ENCODE data around the gene ADNP2. TPM values are rescaled to one million over a fixed set of nuclear protein-coding genes. Genes with fewer than 3 reads are reported as not detected.

ADNP2 gene
- total RNA-seq, 1 donor from 2014 or later: 31.0 TPM

DNA sequence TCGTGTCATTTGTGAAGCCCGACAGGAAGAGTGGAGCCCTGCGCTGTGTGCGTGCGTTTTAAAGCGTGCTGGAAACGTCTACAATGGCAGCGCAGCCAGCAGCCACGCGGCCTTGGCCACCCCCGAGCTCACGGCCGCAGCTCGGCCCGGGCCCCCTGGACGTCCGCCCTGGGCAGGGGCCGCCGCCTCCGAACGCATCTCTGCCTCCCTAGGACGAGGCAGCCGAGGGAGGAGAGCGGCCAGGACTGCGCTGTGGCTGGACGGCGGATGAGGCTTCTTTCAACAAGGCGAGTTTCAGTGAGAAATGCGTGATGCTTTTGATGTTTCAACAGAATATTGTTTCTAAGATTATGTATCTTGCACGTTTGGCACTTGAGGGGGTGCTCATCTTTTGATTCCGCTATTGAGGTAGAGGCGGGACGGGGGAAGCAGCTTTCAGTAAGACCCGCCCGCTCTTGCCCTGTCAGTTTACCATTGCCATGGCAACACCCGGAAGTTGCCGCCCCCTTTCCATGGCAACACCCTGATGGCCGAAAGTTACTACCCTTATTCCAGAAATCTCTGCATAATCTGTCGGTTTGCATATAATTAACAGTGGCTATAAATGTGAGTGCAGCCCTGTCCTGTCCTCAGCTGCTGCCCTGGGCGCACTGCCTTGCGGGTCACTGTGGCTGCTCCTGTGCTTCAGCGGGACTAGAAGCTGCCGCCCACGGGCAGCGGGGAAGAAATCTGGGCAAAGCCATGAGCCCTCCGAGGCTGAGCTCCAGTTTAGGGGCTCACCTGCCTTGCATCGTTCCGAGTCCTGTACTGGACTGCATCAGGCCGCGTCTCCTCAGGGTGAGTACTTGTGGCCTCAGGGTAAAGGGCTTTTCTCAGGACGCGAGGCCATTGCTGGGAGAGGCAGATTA, 38.6 kb downstream of the ADNP2 start:
- H3K36me3 Mint-ChIP-seq (ENCODE audit: unreplicated experiment): no peaks in the 10 kb centered on the region
- TF ChIP-seq, protein P1, sequence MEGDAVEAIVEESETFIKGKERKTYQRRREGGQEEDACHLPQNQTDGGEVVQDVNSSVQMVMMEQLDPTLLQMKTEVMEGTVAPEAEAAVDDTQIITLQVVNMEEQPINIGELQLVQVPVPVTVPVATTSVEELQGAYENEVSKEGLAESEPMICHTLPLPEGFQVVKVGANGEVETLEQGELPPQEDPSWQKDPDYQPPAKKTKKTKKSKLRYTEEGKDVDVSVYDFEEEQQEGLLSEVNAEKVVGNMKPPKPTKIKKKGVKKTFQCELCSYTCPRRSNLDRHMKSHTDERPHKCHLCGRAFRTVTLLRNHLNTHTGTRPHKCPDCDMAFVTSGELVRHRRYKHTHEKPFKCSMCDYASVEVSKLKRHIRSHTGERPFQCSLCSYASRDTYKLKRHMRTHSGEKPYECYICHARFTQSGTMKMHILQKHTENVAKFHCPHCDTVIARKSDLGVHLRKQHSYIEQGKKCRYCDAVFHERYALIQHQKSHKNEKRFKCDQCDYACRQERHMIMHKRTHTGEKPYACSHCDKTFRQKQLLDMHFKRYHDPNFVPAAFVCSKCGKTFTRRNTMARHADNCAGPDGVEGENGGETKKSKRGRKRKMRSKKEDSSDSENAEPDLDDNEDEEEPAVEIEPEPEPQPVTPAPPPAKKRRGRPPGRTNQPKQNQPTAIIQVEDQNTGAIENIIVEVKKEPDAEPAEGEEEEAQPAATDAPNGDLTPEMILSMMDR (IDR thresholded peaks at IDR 0.05; ENCODE audit: partially characterized antibody, unreplicated experiment): no peak
- DNase-seq: peak; percentile 76
- peak overlapping the region; percentile 45 for H3K27ac Mint-ChIP-seq (ENCODE audit: unreplicated experiment)
- H3K27me3 Mint-ChIP-seq (ENCODE audit: unreplicated experiment): peaks cover 9% of the 10 kb centered on the region
- peaks cover 10% of the 10 kb centered on the region for H3K9me3 Mint-ChIP-seq (ENCODE audit: unreplicated experiment)
- peak overlapping the region; percentile 85 for H3K4me3 Mint-ChIP-seq (ENCODE audit: unreplicated experiment)
- peaks cover 12% of the 10 kb centered on the region for H3K4me1 Mint-ChIP-seq (ENCODE audit: low read depth, unreplicated experiment)

GRCh38 chr18:80148326-80149199, 39.5 kb downstream of the ADNP2 start:
- Mint-ChIP-seq H3K4me3 (ENCODE audit: unreplicated experiment) (peak overlapping the region; percentile 85), H3K4me1 (ENCODE audit: low read depth, unreplicated experiment) (peaks cover 12% of the 10 kb centered on the region), H3K36me3 (ENCODE audit: unreplicated experiment) (no peaks in the 10 kb centered on the region), H3K27me3 (ENCODE audit: unreplicated experiment) (peaks cover 9% of the 10 kb centered on the region), H3K9me3 (ENCODE audit: unreplicated experiment) (peaks cover 10% of the 10 kb centered on the region), H3K27ac (ENCODE audit: unreplicated experiment) (peak overlapping the region; percentile 33)
- TF ChIP-seq, protein P1 (IDR thresholded peaks at IDR 0.05; ENCODE audit: partially characterized antibody, unreplicated experiment): no peak
- no peak for DNase-seq

DNA sequence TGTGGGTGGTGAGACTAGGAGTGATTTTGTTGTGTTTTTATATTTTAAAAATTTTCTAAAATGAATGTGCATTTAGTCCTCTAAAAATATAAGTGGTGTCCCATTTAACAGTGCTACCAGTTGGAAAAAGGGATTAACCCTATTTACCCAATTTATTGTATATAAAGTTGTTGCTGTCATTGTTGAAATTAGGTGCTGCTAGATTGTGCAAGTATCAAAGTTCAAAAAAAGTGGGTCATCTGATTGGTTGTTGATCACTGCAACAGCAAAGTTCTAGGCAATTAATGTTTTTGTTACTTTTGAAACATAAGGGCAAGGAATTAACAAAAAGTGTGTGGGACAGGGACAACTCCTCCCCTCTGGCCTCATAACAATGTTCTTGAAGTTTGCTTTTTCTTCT, 40.6 kb downstream of the ADNP2 start:
- peaks cover 9% of the 10 kb centered on the region for H3K27me3 Mint-ChIP-seq (ENCODE audit: unreplicated experiment)
- no peak overlapping the region for H3K4me3 Mint-ChIP-seq (ENCODE audit: unreplicated experiment)
- peaks cover 10% of the 10 kb centered on the region for H3K9me3 Mint-ChIP-seq (ENCODE audit: unreplicated experiment)
- H3K4me1 Mint-ChIP-seq (ENCODE audit: low read depth, unreplicated experiment): peaks cover 5% of the 10 kb centered on the region
- TF ChIP-seq, protein P1 (IDR thresholded peaks at IDR 0.05; ENCODE audit: partially characterized antibody, unreplicated experiment): no peak
- H3K36me3 Mint-ChIP-seq (ENCODE audit: unreplicated experiment): no peaks in the 10 kb centered on the region
- no peak for DNase-seq
- no peak overlapping the region for H3K27ac Mint-ChIP-seq (ENCODE audit: unreplicated experiment)

- no peak for DNase-seq
- no peaks in the 10 kb centered on the region for H3K36me3 Mint-ChIP-seq (ENCODE audit: unreplicated experiment)
- peaks cover 5% of the 10 kb centered on the region for H3K9me3 Mint-ChIP-seq (ENCODE audit: unreplicated experiment)
- no peak overlapping the region for H3K27ac Mint-ChIP-seq (ENCODE audit: unreplicated experiment)
- no peak overlapping the region for H3K4me3 Mint-ChIP-seq (ENCODE audit: unreplicated experiment)
- H3K27me3 Mint-ChIP-seq (ENCODE audit: unreplicated experiment): peaks cover 6% of the 10 kb centered on the region
- peaks cover 3% of the 10 kb centered on the region for H3K4me1 Mint-ChIP-seq (ENCODE audit: low read depth, unreplicated experiment)
- TF ChIP-seq, protein P1 (IDR thresholded peaks at IDR 0.05; ENCODE audit: partially characterized antibody, unreplicated experiment): peak; percentile 38
Observed at GRCh38 chr18:80154293-80154692, 45.2 kb downstream of the ADNP2 start.
